ENCODE results near the gene NANOS3.

Gene NANOS3

GRCh38 chr19:13876834-13877233, at the start of gene NANOS3:
TSS of gene NANOS3 (plus strand) at chr19:13877134. CDS start at chr19:13877249, 115 bp downstream.
- Mint-ChIP-seq H3K27me3 (peaks cover 3% of the 10 kb centered on the region), H3K27ac (no peak within 1 kb of the TSS), H3K36me3 (no peaks in the 10 kb centered on the region), H3K9me3 (no peaks in the 10 kb centered on the region), H3K4me3 (no peak within 1 kb of the TSS), H3K4me1 (peaks cover 25% of the 10 kb centered on the region)

- Mint-ChIP-seq H3K27me3 (no peaks in the 10 kb centered on the region), H3K4me3 (no peak overlapping the region), H3K4me1 (peaks cover 5% of the 10 kb centered on the region), H3K9me3 (no peaks in the 10 kb centered on the region), H3K27ac (no peak overlapping the region), H3K36me3 (no peaks in the 10 kb centered on the region)
Observed at GRCh38 chr19:13827656-13828055, 49.3 kb upstream of the NANOS3 start.

- Mint-ChIP-seq H3K4me3 (no peak overlapping the region), H3K27ac (no peak overlapping the region), H3K4me1 (peaks cover 15% of the 10 kb centered on the region), H3K36me3 (no peaks in the 10 kb centered on the region), H3K9me3 (no peaks in the 10 kb centered on the region), H3K27me3 (no peaks in the 10 kb centered on the region)
Observed at GRCh38 chr19:13830114-13830740, 46.7 kb upstream of the NANOS3 start.

GRCh38 chr19:13830741-13831536, 46.0 kb upstream of the NANOS3 start:
- H3K36me3 Mint-ChIP-seq: no peaks in the 10 kb centered on the region
- H3K4me3 Mint-ChIP-seq: no peak overlapping the region

GRCh38 chr19:13831537-13832467, 45.1 kb upstream of the NANOS3 start:
- H3K36me3 Mint-ChIP-seq: peaks cover 1% of the 10 kb centered on the region
- H3K27ac Mint-ChIP-seq: peak overlapping the region; percentile 13
- H3K27me3 Mint-ChIP-seq: no peaks in the 10 kb centered on the region
- no peaks in the 10 kb centered on the region for H3K9me3 Mint-ChIP-seq
- H3K4me1 Mint-ChIP-seq: peaks cover 18% of the 10 kb centered on the region
- H3K4me3 Mint-ChIP-seq: no peak overlapping the region

More at GRCh38 chr19:13830741-13831536, 46.0 kb upstream of the NANOS3 start:
- H3K9me3 Mint-ChIP-seq: no peaks in the 10 kb centered on the region
- H3K4me1 Mint-ChIP-seq: peaks cover 12% of the 10 kb centered on the region
- no peak overlapping the region for H3K27ac Mint-ChIP-seq
- no peaks in the 10 kb centered on the region for H3K27me3 Mint-ChIP-seq

- Mint-ChIP-seq H3K9me3 (no peaks in the 10 kb centered on the region), H3K36me3 (peaks cover 3% of the 10 kb centered on the region), H3K4me1 (peaks cover 29% of the 10 kb centered on the region), H3K27me3 (no peaks in the 10 kb centered on the region), H3K4me3 (peak overlapping the region; percentile 86), H3K27ac (peak overlapping the region; percentile 84)
Observed at GRCh38 chr19:13833330-13834243, 43.3 kb upstream of the NANOS3 start.

- no peaks in the 10 kb centered on the region for H3K27me3 Mint-ChIP-seq
- H3K4me1 Mint-ChIP-seq: peaks cover 32% of the 10 kb centered on the region
- no peaks in the 10 kb centered on the region for H3K9me3 Mint-ChIP-seq
- H3K36me3 Mint-ChIP-seq: peaks cover 3% of the 10 kb centered on the region
- peak overlapping the region; percentile 79 for H3K4me3 Mint-ChIP-seq
- peak overlapping the region; percentile 68 for H3K27ac Mint-ChIP-seq
Observed at GRCh38 chr19:13834244-13835069, 42.5 kb upstream of the NANOS3 start.

- H3K27me3 Mint-ChIP-seq: no peaks in the 10 kb centered on the region
- peaks cover 43% of the 10 kb centered on the region for H3K4me1 Mint-ChIP-seq
- peaks cover 3% of the 10 kb centered on the region for H3K36me3 Mint-ChIP-seq
- H3K27ac Mint-ChIP-seq: peak overlapping the region; percentile 87
- H3K4me3 Mint-ChIP-seq: peak overlapping the region; percentile 74
- H3K9me3 Mint-ChIP-seq: no peaks in the 10 kb centered on the region
Observed at GRCh38 chr19:13835791-13836723, 40.9 kb upstream of the NANOS3 start.

GRCh38 chr19:13838435-13839129, 38.4 kb upstream of the NANOS3 start:
- Mint-ChIP-seq H3K27me3 (no peaks in the 10 kb centered on the region), H3K27ac (peak overlapping the region; percentile 93), H3K36me3 (peaks cover 3% of the 10 kb centered on the region), H3K4me3 (peak overlapping the region; percentile 94), H3K4me1 (peaks cover 44% of the 10 kb centered on the region), H3K9me3 (no peaks in the 10 kb centered on the region)

GRCh38 chr19:13839130-13839937, 37.6 kb upstream of the NANOS3 start:
- peaks cover 3% of the 10 kb centered on the region for H3K36me3 Mint-ChIP-seq
- peak overlapping the region; percentile 93 for H3K27ac Mint-ChIP-seq

GRCh38 chr19:13839938-13840304, 37.0 kb upstream of the NANOS3 start:
- H3K36me3 Mint-ChIP-seq: peaks cover 3% of the 10 kb centered on the region

More at GRCh38 chr19:13839130-13839937, 37.6 kb upstream of the NANOS3 start:
- no peaks in the 10 kb centered on the region for H3K9me3 Mint-ChIP-seq
- no peaks in the 10 kb centered on the region for H3K27me3 Mint-ChIP-seq
- peak overlapping the region; percentile 94 for H3K4me3 Mint-ChIP-seq
- peaks cover 45% of the 10 kb centered on the region for H3K4me1 Mint-ChIP-seq

More at GRCh38 chr19:13839938-13840304, 37.0 kb upstream of the NANOS3 start:
- H3K4me1 Mint-ChIP-seq: peaks cover 48% of the 10 kb centered on the region
- H3K4me3 Mint-ChIP-seq: peak overlapping the region; percentile 94
- no peaks in the 10 kb centered on the region for H3K27me3 Mint-ChIP-seq
- H3K27ac Mint-ChIP-seq: peak overlapping the region; percentile 92
- H3K9me3 Mint-ChIP-seq: no peaks in the 10 kb centered on the region

All from activated naive CD4-positive, alpha-beta T cell treated with anti-CD3 and anti-CD28 coated beads, Interleukin-2, amount 50 U/mL, for 24 hours (primary cell).